ENCODE results near the gene FARS2.

FARS2 gene

GRCh38 chr6:5390177-5390576, 128.9 kb downstream of the FARS2 start:
- Histone ChIP-seq H3K27ac (no peak overlapping the region), H3K27me3 (no peaks in the 10 kb centered on the region), H3K36me3 (no peaks in the 10 kb centered on the region), H3K4me1 (ENCODE audit: control insufficient read depth in 1 of 2, insufficient read depth in 1 of 2, low read depth in 1 of 2, low read length in 1 of 2) (no peaks in the 10 kb centered on the region), H3K9me3 (no peaks in the 10 kb centered on the region), H3K4me3 (ENCODE audit: low read depth in 1 of 2, low read length in 1 of 2) (no peak overlapping the region)
- TF ChIP-seq, protein P1, sequence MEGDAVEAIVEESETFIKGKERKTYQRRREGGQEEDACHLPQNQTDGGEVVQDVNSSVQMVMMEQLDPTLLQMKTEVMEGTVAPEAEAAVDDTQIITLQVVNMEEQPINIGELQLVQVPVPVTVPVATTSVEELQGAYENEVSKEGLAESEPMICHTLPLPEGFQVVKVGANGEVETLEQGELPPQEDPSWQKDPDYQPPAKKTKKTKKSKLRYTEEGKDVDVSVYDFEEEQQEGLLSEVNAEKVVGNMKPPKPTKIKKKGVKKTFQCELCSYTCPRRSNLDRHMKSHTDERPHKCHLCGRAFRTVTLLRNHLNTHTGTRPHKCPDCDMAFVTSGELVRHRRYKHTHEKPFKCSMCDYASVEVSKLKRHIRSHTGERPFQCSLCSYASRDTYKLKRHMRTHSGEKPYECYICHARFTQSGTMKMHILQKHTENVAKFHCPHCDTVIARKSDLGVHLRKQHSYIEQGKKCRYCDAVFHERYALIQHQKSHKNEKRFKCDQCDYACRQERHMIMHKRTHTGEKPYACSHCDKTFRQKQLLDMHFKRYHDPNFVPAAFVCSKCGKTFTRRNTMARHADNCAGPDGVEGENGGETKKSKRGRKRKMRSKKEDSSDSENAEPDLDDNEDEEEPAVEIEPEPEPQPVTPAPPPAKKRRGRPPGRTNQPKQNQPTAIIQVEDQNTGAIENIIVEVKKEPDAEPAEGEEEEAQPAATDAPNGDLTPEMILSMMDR (IDR thresholded peaks at IDR 0.05) = no peak

DNA sequence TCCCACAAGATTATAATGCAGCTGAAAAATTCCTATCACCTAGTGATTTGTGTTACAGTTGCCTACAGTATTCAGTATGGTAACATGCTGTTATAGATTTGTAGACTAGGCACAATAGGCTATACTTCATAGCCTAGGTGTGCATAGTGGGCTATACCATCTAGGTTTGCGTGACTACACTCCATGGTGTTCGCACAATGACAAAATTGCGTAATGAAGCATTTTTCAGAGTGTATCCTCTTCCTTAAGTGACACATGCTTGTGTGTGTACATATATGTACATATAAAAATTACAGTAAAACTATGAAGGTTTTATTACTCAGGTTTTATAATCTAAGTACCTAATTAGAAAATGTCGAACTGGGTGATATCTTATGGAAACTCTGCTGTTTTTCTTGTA, 133.0 kb downstream of the FARS2 start:
- H3K27me3 ChIP-seq = no peaks in the 10 kb centered on the region
- H3K36me3 ChIP-seq = no peaks in the 10 kb centered on the region
- H3K27ac ChIP-seq = no peak overlapping the region
- TF ChIP-seq, protein P1 (IDR thresholded peaks at IDR 0.05) = no peak
- no peaks in the 10 kb centered on the region for H3K9me3 ChIP-seq
- H3K4me1 ChIP-seq (ENCODE audit: control insufficient read depth in 1 of 2, insufficient read depth in 1 of 2, low read depth in 1 of 2, low read length in 1 of 2) = no peaks in the 10 kb centered on the region
- H3K4me3 ChIP-seq (ENCODE audit: low read depth in 1 of 2, low read length in 1 of 2) = no peak overlapping the region

DNA sequence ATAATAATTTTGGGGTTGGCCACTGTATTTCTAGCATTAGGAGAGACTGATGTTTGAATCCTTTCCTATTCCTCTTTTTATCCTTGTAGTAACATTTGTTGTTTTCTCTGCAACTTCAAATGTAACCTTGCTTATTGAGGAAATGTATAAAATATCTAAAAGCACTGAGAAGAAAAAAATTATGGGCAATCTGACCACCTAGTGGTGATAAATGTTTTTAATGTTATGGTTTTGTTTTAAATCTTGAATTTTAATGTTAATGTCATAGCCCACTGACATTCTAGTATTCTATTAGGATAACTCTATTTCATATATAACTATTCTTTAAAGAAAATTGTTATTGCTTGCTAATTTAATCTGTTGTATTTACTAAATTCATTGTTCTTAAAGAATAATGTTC, 134.4 kb downstream of the FARS2 start:
- no peaks in the 10 kb centered on the region for H3K9me3 ChIP-seq
- TF ChIP-seq, protein P1 (IDR thresholded peaks at IDR 0.05) = no peak

GRCh38 chr6:5398530-5398929, 137.2 kb downstream of the FARS2 start:
- H3K4me3 ChIP-seq (ENCODE audit: low read depth in 1 of 2, low read length in 1 of 2) = no peak overlapping the region
- no peaks in the 10 kb centered on the region for H3K4me1 ChIP-seq (ENCODE audit: control insufficient read depth in 1 of 2, insufficient read depth in 1 of 2, low read depth in 1 of 2, low read length in 1 of 2)
- TF ChIP-seq, protein P1 (IDR thresholded peaks at IDR 0.05) = no peak
- no peaks in the 10 kb centered on the region for H3K27me3 ChIP-seq
- no peaks in the 10 kb centered on the region for H3K36me3 ChIP-seq
- no peak overlapping the region for H3K27ac ChIP-seq
- no peaks in the 10 kb centered on the region for H3K9me3 ChIP-seq

More for the DNA sequence above, 134.4 kb downstream of the FARS2 start:
- Histone ChIP-seq H3K27ac (no peak overlapping the region), H3K4me3 (ENCODE audit: low read depth in 1 of 2, low read length in 1 of 2) (no peak overlapping the region), H3K4me1 (ENCODE audit: control insufficient read depth in 1 of 2, insufficient read depth in 1 of 2, low read depth in 1 of 2, low read length in 1 of 2) (no peaks in the 10 kb centered on the region), H3K36me3 (no peaks in the 10 kb centered on the region), H3K27me3 (no peaks in the 10 kb centered on the region)

DNA sequence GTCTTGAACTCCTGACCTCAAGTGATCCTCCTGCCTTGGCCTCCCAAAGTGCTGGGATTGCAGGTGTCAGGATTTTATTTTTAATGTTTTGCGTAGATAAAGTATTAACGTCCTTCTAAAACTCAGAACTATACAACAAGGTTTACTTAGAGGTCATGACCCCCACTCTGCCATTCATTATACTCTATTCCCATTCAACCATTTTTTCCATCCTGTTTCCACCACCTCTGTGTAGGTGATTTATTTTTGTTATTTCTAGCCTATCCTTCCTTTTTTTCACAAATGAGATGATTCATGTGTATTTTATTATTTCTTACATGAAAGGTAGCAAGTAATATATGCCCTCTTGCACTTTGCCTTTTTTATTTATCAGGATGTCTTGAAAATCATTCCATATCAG, 138.1 kb downstream of the FARS2 start:
- no peak overlapping the region for H3K4me3 ChIP-seq (ENCODE audit: low read depth in 1 of 2, low read length in 1 of 2)
- TF ChIP-seq, protein P1 (IDR thresholded peaks at IDR 0.05) = no peak

More for the DNA sequence above, 138.1 kb downstream of the FARS2 start:
- Histone ChIP-seq H3K27me3 (no peaks in the 10 kb centered on the region), H3K4me1 (ENCODE audit: control insufficient read depth in 1 of 2, insufficient read depth in 1 of 2, low read depth in 1 of 2, low read length in 1 of 2) (no peaks in the 10 kb centered on the region), H3K36me3 (no peaks in the 10 kb centered on the region), H3K27ac (no peak overlapping the region), H3K9me3 (no peaks in the 10 kb centered on the region)

Data from neutrophil (primary cell).